GM18505 (cell line): ENCODE measurements around the gene RAD51B.

Experiments used
- ATAC-seq: cut with Tn5 transposase; IDR thresholded peaks from one replicate; pipeline ENCODE4 v1.9.1; 2021; ENCODE audit not compliant: unreplicated experiment
- POLR2A ChIP-seq: IDR thresholded peaks from 4 replicates; pipeline ENCODE4 v1.6.1; 2011; ENCODE audit warnings: borderline replicate concordance; ENCODE audit not compliant: insufficient read depth, insufficient read length; ENCODE audit errors: extremely low read depth

RAD51B gene

DNA sequence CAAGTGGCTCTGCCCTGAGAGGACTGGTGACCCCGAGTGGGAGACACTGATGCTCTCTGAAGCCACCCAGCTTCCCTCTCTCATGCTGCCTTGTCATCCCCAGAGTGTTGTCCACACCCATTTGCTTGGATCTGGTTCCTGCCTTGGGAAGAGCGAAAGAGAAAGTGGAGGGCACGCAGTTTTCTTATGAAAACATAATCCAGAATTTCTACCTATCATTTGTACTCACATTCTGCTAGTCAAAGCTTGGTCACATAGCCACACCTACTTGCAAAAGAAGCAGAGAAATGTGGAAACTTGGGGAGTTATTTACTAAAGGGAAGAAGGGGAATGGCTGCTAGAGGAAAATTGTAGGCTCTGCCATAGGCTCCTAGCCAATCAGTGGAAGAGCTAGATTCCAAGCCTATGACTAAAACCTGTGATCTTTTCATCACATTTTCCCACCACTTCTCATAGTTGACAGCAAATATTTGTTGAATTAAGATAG, 647.0 kb downstream of the RAD51B start:
- no peak for ATAC-seq
- TF ChIP-seq POLR2A = no peak

DNA sequence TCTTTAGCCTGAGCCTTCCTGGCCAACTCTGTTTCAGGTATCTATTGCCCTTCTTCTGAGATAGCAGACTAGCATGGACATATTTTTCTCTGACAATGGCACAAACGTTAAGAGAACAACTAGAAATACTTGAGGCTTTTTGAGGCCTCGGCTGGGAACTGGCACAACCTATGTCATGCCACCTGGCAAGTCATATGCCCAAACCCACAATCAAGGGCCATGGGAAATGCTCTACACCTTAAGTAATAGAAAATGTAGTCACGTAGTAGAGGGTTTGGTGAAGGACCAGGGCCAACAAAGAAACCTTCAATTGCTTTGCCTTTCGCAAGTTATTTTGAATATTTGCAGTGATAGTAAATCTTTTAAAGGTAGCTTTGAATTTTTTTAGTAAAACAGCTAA, 647.8 kb downstream of the RAD51B start:
- TF ChIP-seq POLR2A = no peak
- ATAC-seq = no peak

DNA sequence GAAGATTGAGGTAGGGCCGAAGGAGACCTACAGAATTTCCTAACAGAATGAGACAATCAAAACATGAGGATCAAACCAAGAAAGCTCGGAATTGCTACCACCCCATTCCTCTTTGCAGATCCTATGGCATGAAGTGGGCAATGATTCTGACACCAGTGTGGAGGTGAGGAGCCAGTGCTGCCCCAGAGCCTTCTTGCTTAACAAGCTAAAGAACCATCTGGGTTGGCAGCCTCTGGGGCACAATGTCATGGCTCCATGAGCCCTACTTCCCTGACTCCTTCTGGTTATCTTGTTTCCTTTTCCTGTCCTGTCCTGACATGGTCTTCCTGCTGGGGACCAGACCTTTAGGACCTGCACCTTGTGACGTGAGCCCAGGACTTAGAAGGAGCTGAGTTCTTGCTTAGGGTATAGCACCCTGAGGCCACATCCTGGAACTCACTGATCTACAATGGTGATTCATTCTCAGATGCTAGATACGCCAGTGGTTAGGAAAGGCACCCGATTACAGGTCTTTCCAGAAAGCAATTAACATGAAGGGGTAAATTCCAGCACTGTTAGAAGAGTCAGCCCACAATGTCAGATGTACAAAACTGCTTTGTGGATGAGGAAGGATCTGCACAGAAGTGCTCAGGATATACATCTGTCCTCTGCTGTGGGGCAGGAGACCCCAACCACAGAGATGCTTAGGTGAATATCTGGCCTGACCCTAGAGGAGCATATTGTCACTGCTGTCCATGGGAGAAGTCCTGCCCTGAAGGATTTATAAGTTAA, 649.0 kb downstream of the RAD51B start:
- no peak for TF ChIP-seq POLR2A
- no peak for ATAC-seq

DNA sequence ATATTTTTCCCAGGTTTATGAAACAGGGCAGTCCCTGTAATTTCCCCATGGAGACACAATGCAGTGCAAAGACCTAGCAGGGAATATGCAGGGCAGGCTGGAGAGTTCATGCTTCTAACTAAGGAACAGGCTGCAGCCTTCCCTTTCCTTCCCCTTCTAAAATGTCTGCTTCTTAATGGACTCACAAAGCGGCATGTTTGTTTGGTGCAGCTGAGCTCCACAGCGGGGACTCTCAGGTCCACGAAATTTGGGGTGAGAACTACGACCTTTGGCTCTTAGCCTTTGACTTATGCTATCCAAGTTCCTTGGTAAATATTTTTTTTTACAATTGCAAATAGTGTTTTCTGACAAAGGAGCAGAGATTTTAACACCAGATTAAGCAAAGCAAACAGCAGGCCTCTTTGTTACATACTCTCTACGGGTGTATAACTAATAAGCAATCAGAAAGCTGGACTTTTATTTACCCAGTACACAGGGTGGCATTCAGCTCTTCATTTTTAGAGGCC, 649.7 kb downstream of the RAD51B start:
- TF ChIP-seq POLR2A = no peak
- no peak for ATAC-seq

DNA sequence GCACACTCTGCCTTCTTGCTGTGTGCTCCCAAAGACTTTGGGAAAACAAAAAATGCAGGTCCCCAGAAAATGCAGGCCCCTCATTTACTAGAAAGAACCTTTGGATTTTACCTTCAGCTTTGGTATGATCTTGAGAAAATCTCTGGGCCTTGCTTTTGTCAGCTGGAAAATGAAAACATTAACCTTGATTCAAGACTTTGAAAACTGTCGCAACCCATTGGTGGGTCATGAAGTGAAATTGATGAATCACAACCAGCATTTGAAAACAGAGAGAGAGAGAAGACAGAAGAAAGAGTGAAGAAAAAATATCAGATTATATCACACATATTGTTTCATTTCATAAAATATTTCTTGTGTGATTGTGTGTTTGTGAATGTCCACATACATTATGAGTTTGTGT, 650.8 kb downstream of the RAD51B start:
- no peak for ATAC-seq
- no peak for TF ChIP-seq POLR2A

DNA sequence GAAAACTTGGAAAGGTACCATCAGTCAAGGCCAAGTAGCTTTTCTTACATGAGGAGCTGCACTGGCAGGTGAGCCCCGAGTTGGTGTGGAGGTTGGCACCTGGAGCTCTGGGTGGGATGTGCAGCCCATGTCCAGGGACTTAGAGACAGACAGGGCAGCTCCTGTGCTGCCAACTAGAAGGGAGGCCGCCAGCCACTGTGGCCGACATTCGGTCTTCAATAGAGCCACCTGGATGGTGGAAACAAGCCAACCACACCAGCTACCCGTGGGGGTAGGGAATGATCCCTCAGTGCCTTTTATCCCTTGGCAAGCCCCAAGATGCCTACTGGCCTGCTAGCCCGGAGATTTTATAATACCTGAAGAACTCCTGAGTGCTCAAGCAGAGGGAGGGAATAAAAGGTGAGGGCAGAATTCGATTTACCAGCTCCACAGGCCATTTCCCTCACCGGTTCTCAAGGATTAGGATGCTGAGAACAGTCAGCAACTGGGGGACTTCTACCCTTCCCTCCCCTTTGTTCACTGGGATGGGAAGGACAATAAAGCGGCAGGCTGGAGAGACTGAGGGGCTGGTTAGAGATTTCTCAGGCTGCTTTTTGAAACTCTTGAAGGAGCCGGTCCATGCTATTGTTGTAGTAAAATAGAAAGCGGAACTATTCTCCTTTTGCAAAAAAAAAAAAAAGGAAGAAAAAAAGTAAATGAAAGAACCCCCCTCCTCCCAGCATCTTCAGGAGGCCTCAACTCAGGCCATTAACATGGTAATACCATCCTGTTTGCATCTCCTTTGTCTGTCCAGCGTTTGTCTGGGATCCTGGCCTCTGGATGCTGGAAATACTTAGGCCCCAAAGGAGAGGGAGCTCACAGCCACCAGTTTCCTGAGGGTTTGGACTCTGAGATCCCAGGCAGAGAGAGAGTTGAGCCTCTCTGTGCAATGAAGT, 651.7 kb downstream of the RAD51B start:
- no peak for TF ChIP-seq POLR2A
- no peak for ATAC-seq

DNA sequence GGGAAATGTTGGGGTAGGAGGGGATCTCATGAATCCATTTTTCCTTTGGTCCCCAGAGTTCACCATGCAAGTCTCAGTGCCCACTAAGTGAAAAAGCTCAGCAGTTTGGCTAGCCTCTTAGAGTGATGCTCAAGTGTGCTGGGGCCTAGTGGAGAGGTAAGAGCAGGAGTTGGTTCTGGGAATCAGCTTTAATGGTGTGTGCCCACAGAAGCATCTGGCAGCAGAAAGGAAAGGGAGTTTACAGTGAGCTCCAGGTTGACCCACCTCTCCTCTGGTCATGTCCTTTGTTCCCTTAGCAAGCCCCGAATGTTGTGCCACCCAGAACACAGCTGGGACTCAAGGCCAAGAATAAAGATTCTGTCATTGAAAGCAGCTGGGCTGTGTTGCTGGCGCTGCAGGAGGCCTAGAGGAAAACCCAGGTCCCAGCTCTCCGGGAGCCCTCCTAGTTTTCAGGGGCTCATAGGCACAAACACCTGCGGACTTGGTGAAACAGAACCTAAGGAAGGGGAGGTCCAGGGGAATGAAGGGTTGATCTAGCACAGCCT, 652.5 kb downstream of the RAD51B start:
- ATAC-seq = no peak
- no peak for TF ChIP-seq POLR2A

DNA sequence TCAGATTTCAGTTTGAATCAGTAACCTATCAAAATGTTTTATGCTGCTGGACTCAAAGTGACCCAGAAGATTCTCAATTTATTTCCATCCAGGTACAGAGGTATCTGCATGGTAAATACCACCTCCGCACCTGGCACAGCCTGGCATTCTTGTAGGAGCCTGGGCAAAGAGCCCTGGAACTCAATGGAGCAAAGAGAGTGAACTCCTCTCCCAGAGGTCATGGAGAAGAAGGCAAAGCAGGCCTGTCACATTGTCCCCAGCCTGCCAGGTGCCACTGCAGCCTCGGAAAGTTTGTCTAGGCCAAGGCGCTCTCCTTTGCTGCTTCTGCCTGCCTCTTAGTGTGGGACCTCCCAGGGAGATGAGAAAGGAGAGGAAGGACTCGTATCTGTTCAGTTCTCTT, 653.5 kb downstream of the RAD51B start:
- ATAC-seq = no peak
- TF ChIP-seq POLR2A = no peak

DNA sequence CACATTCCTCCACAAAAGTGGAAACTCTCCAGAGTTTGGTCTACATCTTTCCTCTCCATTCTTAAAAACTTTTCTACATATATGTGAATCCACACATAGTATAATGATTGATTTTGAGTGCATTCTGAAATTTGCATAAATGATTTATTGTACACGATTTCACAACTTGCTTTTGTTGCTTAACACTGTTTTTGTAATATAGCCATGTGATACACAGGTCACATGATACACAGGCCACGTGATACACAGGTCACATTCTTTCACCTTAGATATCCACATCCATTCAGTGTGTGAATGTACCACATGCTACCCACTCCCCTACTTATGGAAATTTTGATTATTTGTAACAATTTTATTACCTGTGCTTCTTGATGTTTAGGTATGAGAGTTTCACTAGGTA, 654.2 kb downstream of the RAD51B start:
- no peak for TF ChIP-seq POLR2A
- ATAC-seq = no peak

DNA sequence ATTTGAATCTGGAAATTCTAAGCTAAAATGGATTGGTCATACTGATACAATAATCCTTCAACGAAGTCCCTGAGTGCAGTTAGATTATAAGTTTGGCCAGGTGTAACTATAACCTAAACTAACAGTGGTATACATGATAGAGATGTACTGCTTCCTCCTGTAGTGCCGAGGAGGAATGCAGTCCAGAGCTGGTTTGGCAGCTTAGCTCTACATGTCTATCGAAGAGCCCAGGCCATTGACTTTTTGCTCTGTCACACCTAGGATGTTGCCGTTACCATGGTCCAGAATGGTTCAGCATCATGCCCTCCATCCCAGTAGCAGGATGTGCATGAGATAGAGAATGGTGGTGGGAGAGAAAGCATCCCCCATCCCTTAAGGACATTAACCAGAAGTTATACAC, 655.2 kb downstream of the RAD51B start:
- ATAC-seq = no peak
- TF ChIP-seq POLR2A = no peak

DNA sequence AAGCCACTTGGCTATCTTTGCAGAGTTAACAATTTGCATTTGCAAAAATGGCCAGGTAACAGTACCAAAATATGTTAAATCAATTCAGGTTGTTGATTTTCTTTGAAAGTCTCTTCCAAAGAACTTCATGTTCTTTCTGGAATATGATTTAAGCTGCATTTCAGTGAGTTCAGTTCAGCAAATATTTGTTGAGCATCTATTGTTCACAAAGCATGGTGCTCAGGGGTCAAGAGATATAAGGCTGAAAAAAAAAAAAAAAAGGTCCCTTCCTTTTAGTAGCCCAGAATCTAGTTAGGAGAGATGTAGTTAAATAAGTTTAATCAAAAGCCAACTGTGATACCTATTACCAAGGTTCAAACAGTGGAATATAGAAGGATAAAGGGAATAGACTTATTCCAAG, 656.2 kb downstream of the RAD51B start:
- ATAC-seq = no peak

DNA sequence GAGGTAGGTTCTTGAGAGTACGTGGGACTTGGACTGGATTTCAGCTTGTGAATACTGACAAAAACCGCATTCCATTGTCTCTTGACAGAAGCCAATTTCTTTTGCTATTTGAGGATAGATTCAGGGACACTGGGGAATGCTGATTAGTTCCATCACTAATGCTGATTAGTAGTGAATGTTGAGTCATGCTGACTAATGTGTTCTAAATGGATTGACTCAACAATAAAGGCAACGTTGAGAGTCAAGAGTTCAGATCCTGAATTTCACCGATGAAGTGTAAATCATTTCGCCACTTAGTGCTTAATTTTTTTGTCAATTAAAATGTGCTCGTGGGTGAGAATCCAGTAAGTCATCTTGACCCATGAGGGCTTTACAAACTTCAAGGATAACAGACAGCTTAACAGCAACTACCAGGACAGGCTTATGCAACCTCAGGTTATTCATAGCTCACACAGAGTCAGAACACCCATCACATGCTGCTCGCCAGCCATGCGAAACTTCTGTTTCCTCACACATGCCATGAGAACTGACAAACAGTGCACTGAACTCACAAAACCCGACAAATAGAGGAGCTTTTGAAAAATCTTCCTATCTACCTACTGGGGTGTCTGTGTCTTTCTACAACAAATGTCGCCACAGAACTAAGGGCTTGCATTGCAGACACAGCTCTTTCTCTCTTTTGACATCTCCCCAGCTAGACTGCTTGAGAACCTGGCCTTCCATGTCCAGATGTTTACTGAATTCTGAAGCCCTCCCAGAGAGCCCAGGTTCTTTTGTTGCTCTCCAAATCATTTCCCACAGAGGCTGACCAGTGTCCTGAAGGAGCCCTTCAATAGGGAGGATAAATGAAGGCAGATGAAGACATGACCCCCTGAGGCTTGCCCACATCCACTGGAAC, 656.9 kb downstream of the RAD51B start:
- peak; percentile 11 for TF ChIP-seq POLR2A
- ATAC-seq = peak; percentile 85

More for the DNA sequence above, 656.2 kb downstream of the RAD51B start:
- TF ChIP-seq POLR2A = no peak
